ENCODE data around the gene SSC4D. TPM values are rescaled to one million over a fixed set of nuclear protein-coding genes. Genes with fewer than 3 reads are reported as not detected.
A peak's percentile ranks its signal among the peaks of the same experiment; 100 is the strongest.

SSC4D gene
- total and polyA plus RNA-seq, 9 of the 15 experiments (the other 6 are each of a cell fraction or from before 2014, with no cell fraction given): 0.06 to 1.1 (median 0.85) TPM; not detected in 1

GRCh38 chr7:76356115-76356514 is 53.4 kb downstream of the SSC4D start:
- no peak for DNase-seq (ENCODE audit: extremely low read depth in 1 of 4, low spot score in 3 of 4)
- Histone ChIP-seq H3K79me2 (ENCODE audit: control insufficient read depth, insufficient read depth, low read length) (peaks cover 77% of the 10 kb centered on the region), H4K20me1 (replicated peaks; ENCODE audit: control insufficient read depth, insufficient read depth, low read length) (peaks cover 48% of the 10 kb centered on the region), H3K4me1 (replicated peaks in 1 of 2; ENCODE audit: control insufficient read depth in 2 of 2, insufficient read depth in 2 of 2, low read length in 2 of 2) (peaks cover 14 to 25% of the 10 kb centered on the region in 2 experiments), H3K9me1 (ENCODE audit: control insufficient read depth, insufficient read depth, low read length) (peaks cover 5% of the 10 kb centered on the region), H3K27me3 (ENCODE audit: control insufficient read depth in 2 of 2, insufficient read depth in 2 of 2, low read length in 2 of 2) (no peaks in the 10 kb centered on the region), H3K4me2 (ENCODE audit: insufficient read depth, low read length) (0 out of 2 replicates have a peak overlapping the region, but pooled peaks have one; percentile 10), H2AFZ (ENCODE audit: low read depth, low read length) (no peak overlapping the region), H3K27ac (ENCODE audit: extremely low read depth, low read depth, low read length) (no peak overlapping the region), H3K9ac (ENCODE audit: insufficient read depth in 1 of 2, low read depth in 2 of 2, low read length in 2 of 2) (peak overlapping the region in 1 of 2 experiments; percentile 84; a peak in 1 of 4 replicates), H3K9me3 (replicated peaks; ENCODE audit: control insufficient read depth, insufficient read depth, low read depth, low read length) (no peaks in the 10 kb centered on the region), H3K4me3 (no peak overlapping the region), H3K36me3 (ENCODE audit: control insufficient read depth, insufficient read depth, low read length) (peaks cover 65% of the 10 kb centered on the region)
- ChIA-PET POLR2A (interaction anchor here (0.7 to 2.4 kb wide), 4 partner anchors 8 to 38 kb away, joined by 3 to 15 read pairs (median 4); no protein-coding TSS in a partner anchor), CTCF (ENCODE audit: low intra/inter-chr PET ratio) (no interaction called here)
- in situ Hi-C loops (cut with MboI): no loop called here
- BruUV-seq (replicated peaks): no TSS peak
- no peak for FAIRE-seq
- no peak for ATAC-seq
- intact Hi-C loops (cut with micrococcal nuclease): no loop called here
- WGBS (ENCODE audit: insufficient coverage, low coverage, missing lambda C conversion rate): 53% methylated on average over 4 of the region's 4 CpGs
- TF ChIP-seq MECOM (CRISPR knock-in tag; IDR thresholded peaks at IDR 0.05) (no peak), NFYB (IDR thresholded peaks at IDR 0.05; ENCODE audit: extremely low read depth, insufficient read length) (no peak), ZNF707 (CRISPR knock-in tag; conservative IDR thresholded peaks at IDR 0.05) (no peak), BCOR (IDR thresholded peaks at IDR 0.05) (peak; percentile 87), ZNF551 (CRISPR knock-in tag; IDR thresholded peaks at IDR 0.05) (no peak), RBM25 (IDR thresholded peaks at IDR 0.05; ENCODE audit: low read depth, low read length, severe bottlenecking) (peak; percentile 92), ZNF778 (CRISPR knock-in tag; IDR thresholded peaks at IDR 0.05) (no peak), MYNN (IDR thresholded peaks at IDR 0.05) (no peak), MYNN (CRISPR knock-in tag; IDR thresholded peaks at IDR 0.05) (no peak), RAD21 (CRISPR knock-in tag; conservative IDR thresholded peaks at IDR 0.05 in 1 of 2, IDR thresholded peaks at IDR 0.05 in 1 of 2) (no peak), ZC3H4 (CRISPR knock-in tag; IDR thresholded peaks at IDR 0.05; ENCODE audit: borderline replicate concordance) (no peak), BMI1 (IDR thresholded peaks at IDR 0.05; ENCODE audit: low read length) (no peak), EP400 (IDR thresholded peaks at IDR 0.05) (no peak), AFF1 (IDR thresholded peaks at IDR 0.05; ENCODE audit: low read depth in 1 of 2, partially characterized antibody in 2 of 2) (no peak)
- TF ChIP-seq, protein P1, sequence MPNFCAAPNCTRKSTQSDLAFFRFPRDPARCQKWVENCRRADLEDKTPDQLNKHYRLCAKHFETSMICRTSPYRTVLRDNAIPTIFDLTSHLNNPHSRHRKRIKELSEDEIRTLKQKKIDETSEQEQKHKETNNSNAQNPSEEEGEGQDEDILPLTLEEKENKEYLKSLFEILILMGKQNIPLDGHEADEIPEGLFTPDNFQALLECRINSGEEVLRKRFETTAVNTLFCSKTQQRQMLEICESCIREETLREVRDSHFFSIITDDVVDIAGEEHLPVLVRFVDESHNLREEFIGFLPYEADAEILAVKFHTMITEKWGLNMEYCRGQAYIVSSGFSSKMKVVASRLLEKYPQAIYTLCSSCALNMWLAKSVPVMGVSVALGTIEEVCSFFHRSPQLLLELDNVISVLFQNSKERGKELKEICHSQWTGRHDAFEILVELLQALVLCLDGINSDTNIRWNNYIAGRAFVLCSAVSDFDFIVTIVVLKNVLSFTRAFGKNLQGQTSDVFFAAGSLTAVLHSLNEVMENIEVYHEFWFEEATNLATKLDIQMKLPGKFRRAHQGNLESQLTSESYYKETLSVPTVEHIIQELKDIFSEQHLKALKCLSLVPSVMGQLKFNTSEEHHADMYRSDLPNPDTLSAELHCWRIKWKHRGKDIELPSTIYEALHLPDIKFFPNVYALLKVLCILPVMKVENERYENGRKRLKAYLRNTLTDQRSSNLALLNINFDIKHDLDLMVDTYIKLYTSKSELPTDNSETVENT (CRISPR knock-in tag; IDR thresholded peaks at IDR 0.05): no peak
- TF ChIP-seq, protein P2, sequence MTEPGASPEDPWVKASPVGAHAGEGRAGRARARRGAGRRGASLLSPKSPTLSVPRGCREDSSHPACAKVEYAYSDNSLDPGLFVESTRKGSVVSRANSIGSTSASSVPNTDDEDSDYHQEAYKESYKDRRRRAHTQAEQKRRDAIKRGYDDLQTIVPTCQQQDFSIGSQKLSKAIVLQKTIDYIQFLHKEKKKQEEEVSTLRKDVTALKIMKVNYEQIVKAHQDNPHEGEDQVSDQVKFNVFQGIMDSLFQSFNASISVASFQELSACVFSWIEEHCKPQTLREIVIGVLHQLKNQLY (CRISPR knock-in tag; conservative IDR thresholded peaks at IDR 0.05): no peak

Data from K562 (cell line).